WI38 (cell line): ENCODE data around the gene AUNIP.
"Not testable (repeated sequence)": the region's sequence is repeated elsewhere in the genome, so short reads cannot be mapped to it uniquely, and the experiment has no call there.

Source experiments
- H3K4me3 ChIP-seq: 2 replicates; pipeline ENCODE4 v1.5.1; 2011; ENCODE audit warnings: low read depth, mild to moderate bottlenecking, control low read depth, low read length
- CTCF ChIP-seq: IDR thresholded peaks from 2 replicates; pipeline ENCODE4 v1.5.1; 2012; ENCODE audit warnings: low read depth, mild to moderate bottlenecking, control low read depth, low read length

The AUNIP gene

GRCh38 chr1:25854554-25854953 is 4.7 kb downstream of the AUNIP start:
- no peak overlapping the region for H3K4me3 ChIP-seq
- no peak for TF ChIP-seq CTCF

GRCh38 chr1:25848531-25848930 is 10.7 kb downstream of the AUNIP start:
- TF ChIP-seq CTCF, result no peak
- no peak overlapping the region for H3K4me3 ChIP-seq

GRCh38 chr1:25847929-25848328 is 11.3 kb downstream of the AUNIP start:
- no peak overlapping the region for H3K4me3 ChIP-seq
- TF ChIP-seq CTCF, result no peak

- H3K4me3 ChIP-seq, result no peak overlapping the region
- no peak for TF ChIP-seq CTCF
Observed at GRCh38 chr1:25845664-25846063, 13.6 kb downstream of the AUNIP start.

GRCh38 chr1:25844536-25845337 is 14.5 kb downstream of the AUNIP start:
- H3K4me3 ChIP-seq, result no peak overlapping the region

GRCh38 chr1:25843483-25843882 is 15.8 kb downstream of the AUNIP start:
- no peak overlapping the region for H3K4me3 ChIP-seq
- no peak for TF ChIP-seq CTCF

More at GRCh38 chr1:25844536-25845337, 14.5 kb downstream of the AUNIP start:
- TF ChIP-seq CTCF, result no peak

- H3K4me3 ChIP-seq, result not testable (repeated sequence)
Observed at GRCh38 chr1:25839808-25840207, 19.4 kb downstream of the AUNIP start.
